Bronchial smooth muscle cell (primary cell): ENCODE measurements around the gene SLC18A2. TPM values are rescaled to one million over a fixed set of nuclear protein-coding genes. Genes with fewer than 3 reads are reported as not detected.

Experiments used
- total RNA-seq: library from RNA; depleted of rRNA; stranded (reverse); fragments of >200 nt; gene quantifications from 2 replicates; pipeline ENCODE4 v1.2.1, GENCODE V29; 2014

SLC18A2 gene
- not detected in 2 replicates for total RNA-seq

GRCh38 chr10:117240621-117241529 is at the start of gene SLC18A2:
TSS of gene SLC18A2 (plus strand) at chr10:117241114. CDS start at chr10:117241694, 580 bp downstream.

GRCh38 chr10:117197189-117197588 is 43.7 kb upstream of the SLC18A2 start, which contains the start of gene KCNK18:
TSS of gene KCNK18 (plus strand) at chr10:117197489. CDS start at chr10:117197489, 0 bp downstream.

Other genes with a start within 250 kb of the SLC18A2 start
- 1.2 and 1.3 TPM in 2 replicates for gene SHTN1, start 235.9 kb upstream of the SLC18A2 start, total RNA-seq
- gene VAX1, start 102.8 kb upstream of the SLC18A2 start, total RNA-seq = not detected in 2 replicates
- not detected in 2 replicates for gene KCNK18, start 43.6 kb upstream of the SLC18A2 start, total RNA-seq
- 6.9 and 8.7 TPM in 2 replicates for gene PDZD8, start 134.3 kb downstream of the SLC18A2 start, total RNA-seq